Epithelial cell of esophagus (primary cell): ENCODE data around the gene ATOH8.

Source experiments
- DNase-seq: peaks from one replicate; pipeline ENCODE4 v3.0.0; 2010; ENCODE audit warnings: low read depth
- H3K4me3 ChIP-seq: 2 replicates; pipeline ENCODE4 v1.5.1; 2011; ENCODE audit warnings: mild to moderate bottlenecking, low read length, control low read depth
- TF ChIP-seq, protein P1 (sequence below): IDR thresholded peaks from 2 replicates; pipeline ENCODE4 v1.5.1; 2011; ENCODE audit warnings: low read depth, mild to moderate bottlenecking, low read length, control low read depth, inconsistent platforms; ENCODE audit not compliant: insufficient read depth; ENCODE audit errors: missing control alignments

ATOH8 gene

DNA sequence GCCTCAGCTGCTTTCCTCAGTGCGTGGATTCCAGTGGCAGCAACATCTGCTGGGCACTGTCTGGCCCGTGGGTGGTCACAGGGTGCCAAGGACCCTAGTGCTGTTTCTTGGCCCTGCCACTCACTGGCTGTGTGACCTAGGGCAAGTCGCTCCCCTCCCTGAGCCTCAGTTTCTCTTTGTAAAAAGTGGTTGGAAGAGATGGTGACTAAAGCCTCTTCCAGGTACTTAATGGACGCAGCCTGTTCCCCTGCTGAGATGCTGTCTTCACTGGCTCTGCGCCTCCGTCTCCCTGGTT lies 42.2 kb downstream of the ATOH8 start:
- TF ChIP-seq, protein P1, sequence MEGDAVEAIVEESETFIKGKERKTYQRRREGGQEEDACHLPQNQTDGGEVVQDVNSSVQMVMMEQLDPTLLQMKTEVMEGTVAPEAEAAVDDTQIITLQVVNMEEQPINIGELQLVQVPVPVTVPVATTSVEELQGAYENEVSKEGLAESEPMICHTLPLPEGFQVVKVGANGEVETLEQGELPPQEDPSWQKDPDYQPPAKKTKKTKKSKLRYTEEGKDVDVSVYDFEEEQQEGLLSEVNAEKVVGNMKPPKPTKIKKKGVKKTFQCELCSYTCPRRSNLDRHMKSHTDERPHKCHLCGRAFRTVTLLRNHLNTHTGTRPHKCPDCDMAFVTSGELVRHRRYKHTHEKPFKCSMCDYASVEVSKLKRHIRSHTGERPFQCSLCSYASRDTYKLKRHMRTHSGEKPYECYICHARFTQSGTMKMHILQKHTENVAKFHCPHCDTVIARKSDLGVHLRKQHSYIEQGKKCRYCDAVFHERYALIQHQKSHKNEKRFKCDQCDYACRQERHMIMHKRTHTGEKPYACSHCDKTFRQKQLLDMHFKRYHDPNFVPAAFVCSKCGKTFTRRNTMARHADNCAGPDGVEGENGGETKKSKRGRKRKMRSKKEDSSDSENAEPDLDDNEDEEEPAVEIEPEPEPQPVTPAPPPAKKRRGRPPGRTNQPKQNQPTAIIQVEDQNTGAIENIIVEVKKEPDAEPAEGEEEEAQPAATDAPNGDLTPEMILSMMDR = no peak
- H3K4me3 ChIP-seq = no peak overlapping the region
- DNase-seq = no peak

DNA sequence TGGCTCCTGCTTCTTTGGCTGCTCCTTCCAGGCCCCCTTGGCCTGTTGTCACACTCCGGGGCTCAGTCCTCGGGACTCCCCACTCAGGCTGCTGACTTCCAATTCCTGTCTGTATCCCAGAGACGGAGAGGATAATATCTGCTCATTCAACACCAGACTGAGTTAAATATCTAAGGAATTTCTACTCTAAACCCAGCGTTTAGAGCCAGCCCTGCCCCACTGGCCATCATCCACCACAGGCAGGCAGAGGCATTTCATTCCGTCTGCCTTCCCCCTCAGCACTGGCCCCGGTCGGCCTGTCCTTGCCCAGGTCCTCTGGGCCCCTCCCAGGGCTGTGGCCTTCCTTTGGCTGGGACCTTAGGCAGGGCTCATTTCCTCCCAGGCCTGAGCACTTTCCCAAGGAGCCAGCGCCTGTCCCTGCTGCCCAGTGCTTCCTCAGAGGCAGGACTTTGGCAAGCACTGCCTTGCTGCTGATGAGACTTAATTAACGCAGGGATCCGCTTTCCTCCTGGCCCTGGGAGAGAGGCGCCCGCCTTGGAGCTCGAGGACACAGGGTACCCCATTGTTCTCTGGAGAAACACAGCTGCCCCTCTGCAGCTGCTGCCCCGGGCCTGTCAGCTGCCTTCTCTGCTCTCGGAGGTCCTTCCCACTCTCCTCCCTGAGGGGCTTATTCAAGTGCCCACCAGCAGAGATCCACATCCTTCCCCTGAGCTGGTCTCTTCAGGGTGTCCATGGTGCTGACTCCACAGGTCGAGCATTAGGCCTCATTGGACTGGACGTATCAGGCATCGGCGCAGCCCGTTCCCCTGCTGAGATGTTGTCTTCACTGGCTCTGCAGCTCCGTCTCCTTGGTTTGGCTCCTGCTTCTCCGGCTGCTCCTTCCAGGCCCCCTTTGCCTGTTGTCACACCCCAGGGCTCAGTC lies 42.8 kb downstream of the ATOH8 start:
- no peak overlapping the region for H3K4me3 ChIP-seq
- TF ChIP-seq, protein P1 = no peak
- no peak for DNase-seq

DNA sequence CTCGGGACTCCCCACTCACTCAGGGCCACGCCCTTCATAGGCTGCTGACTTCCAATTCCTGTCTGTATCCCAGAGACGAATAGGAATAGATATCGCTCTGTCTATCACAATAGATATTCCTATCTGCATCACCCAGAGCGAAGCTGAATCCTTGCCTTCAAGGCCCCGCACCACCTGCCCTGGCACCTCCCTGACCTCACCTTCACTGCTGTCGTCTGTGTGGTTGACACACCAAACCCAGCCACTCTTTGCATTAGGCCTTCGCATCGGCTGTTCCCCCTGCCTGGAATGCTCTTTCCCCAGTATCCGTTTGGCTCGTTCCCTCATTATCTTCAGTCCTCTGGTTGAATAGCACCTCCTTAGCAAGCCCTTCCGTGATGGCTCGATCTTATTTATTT lies 43.5 kb downstream of the ATOH8 start:
- TF ChIP-seq, protein P1 = no peak
- H3K4me3 ChIP-seq = no peak overlapping the region
- DNase-seq = no peak

DNA sequence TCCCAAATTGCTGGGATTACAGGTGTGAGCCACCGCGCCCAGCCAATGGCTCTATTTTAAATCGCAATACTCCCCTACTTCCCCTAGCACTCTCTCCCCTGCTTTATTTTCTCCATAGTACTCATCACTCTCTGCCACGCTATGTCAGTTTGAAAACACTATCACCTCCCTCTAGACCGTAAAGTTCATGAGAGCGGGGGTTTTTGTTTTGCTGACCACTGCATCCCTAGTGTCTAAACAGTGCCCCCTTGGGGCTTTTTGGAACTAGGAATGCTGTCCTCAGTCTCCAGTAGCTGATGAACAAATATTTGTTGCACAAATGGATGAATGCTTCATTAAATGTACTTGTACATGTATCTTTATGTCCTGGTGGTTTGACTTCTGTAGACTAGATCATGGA lies 44.1 kb downstream of the ATOH8 start:
- peak; percentile 10 for DNase-seq
- TF ChIP-seq, protein P1 = no peak
- no peak overlapping the region for H3K4me3 ChIP-seq

DNA sequence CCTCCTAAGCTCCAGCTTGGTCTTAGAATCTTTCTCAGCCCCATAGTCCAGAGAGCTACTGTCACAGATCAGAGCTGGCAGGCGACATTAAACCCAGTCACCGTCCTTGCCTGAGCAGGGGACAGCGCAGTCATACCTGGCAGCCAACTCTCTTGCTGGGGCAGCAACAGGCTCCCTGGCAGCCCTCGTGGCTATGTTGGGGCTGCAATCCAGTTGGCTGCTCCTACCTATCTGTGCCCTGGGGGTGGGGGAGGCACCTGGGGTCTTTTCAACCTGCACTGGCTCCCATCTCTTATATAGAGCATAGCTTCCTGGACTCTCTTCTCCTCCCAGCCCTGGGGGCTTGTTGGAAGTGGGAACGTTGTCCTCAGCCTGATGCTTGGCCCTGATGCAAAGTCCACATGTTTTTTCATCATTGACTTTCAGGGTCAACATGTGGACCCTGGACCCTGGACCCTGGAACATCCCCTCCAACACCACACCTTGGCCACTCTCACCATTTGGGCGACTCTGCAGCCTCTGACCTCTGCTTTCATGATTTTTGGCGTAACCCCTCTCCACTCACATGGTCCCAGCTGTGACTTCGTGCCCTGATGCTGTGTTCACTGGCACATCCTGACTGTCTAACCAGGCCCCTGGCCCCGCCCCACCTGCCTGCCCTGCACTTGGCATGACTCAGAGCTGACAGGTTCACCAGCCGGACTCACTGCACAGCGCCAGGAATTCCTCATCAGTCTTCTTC lies 45.6 kb downstream of the ATOH8 start:
- H3K4me3 ChIP-seq = no peak overlapping the region
- TF ChIP-seq, protein P1 = no peak
- peak; percentile 87 for DNase-seq

DNA sequence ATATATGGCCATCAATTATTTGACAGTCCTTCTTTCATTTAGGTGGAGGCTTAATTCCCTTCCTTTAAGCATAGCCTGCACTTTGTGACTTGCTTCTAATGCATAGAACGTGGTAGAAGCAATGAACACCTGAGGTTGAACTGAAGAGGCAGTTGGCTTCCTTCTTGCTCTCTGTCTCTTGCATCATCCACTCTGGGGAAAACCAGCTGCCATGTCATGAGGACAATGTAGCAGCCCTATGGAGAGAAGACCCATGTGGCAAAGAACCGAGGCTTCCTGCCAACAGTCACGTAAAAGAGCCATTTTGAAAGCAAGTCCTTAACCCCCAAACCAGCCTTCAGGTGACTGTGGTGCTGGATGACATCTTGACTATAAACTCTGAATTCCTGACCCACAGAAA lies 46.8 kb downstream of the ATOH8 start:
- TF ChIP-seq, protein P1 = no peak
- no peak for DNase-seq
- no peak overlapping the region for H3K4me3 ChIP-seq

DNA sequence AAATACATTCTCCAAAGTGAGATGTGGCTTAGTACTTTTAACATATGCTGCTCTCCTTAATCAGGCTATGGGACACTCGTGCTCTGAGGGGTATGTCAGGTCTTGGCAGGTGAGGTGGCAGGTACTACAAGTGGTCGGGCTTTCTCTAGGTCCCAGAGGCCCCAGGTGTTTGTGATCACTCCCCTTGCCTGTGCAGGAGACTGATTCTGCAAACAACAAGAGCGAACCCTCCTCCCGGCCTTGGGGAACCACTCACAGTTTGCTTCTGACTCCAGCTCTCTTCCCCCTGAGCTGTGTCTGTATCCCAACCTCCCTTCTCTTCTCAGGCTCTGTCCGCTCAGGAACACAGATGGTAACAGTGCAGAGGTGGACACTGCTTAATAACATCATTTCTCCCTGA lies 48.1 kb downstream of the ATOH8 start:
- TF ChIP-seq, protein P1 = no peak
- no peak overlapping the region for H3K4me3 ChIP-seq
- no peak for DNase-seq
